GM21390 (cell line): ENCODE results near the gene CAMK1D.
"Not testable (repeated sequence)": the region's sequence is repeated elsewhere in the genome, so short reads cannot be mapped to it uniquely, and the experiment has no call there.

Experiments used
- ATAC-seq: cut with Tn5 transposase; IDR thresholded peaks from one replicate; pipeline ENCODE4 v1.9.1; 2021; ENCODE audit not compliant: unreplicated experiment

Gene CAMK1D

DNA sequence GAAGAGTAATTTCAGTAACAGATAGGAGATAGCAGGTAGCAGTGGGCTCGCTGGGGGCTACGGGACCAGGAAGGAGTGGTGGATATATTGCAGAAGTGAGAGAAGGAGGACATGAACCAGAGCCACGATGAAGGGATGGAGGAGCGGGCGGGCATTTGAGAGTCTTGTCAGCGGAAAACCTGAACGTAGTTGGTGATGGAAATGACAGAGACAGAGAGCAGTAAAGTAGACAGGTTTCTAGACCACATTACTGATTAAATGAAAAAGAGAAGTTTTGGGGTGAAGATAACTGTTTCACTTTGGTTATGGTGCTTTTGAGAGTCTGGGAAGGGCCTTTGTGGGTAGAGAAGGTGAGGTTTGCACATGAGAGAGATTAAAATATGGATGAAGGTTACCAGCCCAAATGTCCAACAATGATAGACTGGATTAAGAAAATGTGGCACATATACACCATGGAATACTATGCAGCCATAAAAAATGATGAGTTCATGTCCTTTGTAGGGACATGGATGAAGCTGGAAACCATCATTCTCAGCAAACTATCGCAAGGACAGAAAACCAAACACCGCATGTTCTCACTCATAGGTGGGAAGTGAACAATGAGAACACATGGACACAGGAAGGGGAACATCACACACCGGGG lies 196.9 kb downstream of the CAMK1D start:
- not testable (repeated sequence) for ATAC-seq

DNA sequence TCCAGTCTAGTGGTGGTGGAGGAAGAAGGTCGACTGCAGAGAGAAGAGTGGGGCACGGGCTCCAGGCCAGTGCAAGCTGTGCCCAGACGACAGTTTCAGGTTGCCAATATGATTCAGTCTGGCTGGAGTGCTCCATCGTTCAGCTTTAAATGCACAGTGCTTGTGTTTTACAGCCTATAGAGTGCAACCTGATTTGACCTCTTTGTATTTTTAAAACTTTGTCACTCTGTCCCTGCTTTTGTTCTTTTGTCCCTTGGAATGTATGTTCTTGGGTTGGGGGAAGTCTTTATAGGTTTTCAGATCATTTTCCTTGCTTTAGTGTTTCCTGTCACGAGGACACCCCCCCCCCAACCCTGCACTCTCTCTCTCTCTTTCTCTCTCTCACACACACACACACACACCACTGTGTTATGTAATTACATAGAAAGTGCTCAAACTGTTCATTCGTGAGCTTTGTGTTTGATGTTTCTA lies 198.0 kb downstream of the CAMK1D start:
- no peak for ATAC-seq

GRCh38 chr10:12549297-12549696 lies 199.9 kb downstream of the CAMK1D start:
- ATAC-seq, result no peak

DNA sequence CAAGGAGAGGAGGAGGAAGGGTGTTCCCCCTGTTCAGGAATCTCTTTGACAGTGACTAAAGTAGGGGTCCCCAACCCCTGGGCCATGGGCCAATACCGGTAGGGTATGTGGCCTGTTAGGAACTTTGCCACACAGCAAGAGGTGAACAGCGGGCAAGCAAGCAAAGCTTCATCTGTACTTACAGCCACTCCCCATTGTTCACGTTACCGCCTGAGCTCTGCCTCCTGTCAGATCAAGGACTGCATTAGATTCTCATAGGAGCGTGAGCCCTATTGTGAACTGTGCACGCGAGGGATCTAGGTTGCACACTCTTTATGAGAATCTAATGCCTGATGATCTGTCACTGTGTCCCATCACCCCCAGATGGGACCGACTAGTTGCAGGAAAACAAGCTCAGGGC lies 201.6 kb downstream of the CAMK1D start:
- no peak for ATAC-seq

DNA sequence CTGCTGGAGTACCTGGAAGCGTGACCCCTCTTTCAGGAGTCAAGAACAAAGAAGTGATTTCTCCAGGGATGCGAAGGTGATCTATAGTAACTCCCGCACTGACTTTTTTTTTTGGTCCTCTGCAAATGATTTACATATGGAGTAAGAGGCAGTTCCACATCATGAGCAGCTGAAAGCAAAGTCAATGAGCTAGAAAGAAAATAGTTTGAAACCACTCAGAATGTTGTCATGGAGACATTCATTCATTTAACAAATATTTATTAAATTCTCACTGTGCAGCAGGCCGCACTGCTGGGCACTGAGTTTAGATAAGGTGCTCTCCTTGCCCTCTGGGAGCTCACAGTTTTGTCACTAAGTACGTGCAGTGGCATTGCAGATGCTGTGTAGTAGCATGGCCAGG lies 206.7 kb downstream of the CAMK1D start:
- ATAC-seq, result no peak

- no peak for ATAC-seq
Measured at GRCh38 chr10:12559578-12560178, 210.3 kb downstream of the CAMK1D start.

DNA sequence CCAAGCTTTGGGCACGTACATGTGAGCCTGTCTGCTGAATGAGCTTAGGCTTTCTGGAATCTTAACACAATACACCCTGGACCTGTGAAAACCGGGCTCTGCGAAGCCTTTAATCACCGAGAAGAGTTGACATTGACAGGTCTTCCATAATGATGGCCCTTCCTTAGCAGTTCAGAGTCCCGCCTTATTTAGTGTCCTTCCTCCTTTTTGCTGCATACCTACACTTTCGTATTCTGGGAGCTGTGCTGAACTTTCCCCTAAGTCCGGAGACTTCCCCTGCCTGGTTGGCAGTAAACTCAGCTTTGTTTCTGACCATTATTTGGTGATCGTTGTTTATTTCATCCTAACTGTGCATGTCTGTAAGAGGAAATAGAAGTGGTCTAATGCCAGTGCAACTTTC lies 212.0 kb downstream of the CAMK1D start:
- no peak for ATAC-seq

DNA sequence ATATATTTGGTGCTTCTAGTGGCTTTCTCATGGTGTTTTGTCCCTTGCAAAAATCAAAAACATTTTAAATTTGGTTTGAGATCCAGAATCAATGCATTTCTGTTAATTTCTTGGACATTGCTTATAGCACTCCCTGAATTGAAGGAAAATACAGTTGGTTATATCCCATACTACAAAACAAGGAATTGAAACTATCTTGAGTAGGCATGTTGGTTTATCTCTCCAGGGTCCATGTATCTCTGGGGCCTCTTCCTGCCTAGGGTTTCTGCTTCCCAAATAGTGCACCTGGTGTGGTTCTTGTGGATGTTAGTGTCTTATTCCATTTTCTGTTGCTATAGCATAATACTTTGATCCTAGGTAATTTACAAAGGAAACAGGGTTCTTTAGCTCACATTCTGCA lies 212.4 kb downstream of the CAMK1D start:
- ATAC-seq, result no peak

GRCh38 chr10:12563489-12563888 lies 214.1 kb downstream of the CAMK1D start:
- no peak for ATAC-seq

DNA sequence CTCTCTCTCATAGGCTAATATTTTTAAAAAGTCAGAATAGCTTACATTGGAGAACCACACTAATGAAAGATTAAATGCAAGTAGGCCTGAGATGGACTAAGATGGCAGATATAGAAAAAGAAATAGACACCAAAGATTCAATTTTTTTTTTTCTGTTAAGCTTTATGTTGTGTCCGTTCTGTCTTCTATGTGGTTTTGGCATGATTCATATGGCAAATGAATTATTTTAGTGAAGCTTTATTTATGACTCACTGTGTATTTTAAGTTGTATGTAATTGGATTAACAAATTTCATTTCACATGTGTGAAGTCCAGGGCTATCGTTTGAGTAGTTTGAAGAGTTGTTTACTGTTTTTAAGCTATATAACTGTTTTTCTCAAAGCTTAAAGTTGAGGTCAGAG lies 214.8 kb downstream of the CAMK1D start:
- ATAC-seq, result no peak

- ATAC-seq, result no peak
Measured at GRCh38 chr10:12566161-12567115, 217.1 kb downstream of the CAMK1D start.

DNA sequence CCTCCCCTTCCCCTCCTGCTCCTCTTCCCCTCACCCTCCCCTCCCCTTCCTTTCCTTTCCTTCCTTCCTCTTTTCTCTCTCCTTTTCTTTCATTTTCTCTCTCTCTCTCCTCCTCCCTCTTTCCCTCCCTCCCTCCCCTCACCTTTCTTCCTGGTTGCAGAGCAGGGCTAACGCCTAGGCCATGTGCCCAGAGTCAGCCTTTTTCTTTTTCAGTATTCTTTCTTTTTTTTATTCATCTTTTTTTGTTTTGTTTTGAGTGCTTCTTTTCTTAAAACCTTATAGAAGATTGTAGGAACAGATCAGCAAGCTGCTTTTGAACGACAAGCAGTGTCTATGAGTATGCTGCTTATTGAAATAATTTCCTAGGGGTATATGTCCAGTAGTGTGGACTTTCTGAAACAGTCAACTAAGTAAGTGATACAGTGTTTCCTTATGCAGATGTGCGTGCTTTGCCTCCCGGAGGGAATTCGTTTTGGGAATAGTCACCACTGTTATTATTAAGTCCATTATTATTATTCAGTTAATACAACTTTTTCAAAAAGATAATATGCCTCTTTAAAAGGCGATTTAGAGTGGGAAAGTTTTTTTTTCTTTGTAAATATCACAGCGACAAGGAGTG lies 219.2 kb downstream of the CAMK1D start:
- ATAC-seq, result no peak

- ATAC-seq, result no peak
Measured at GRCh38 chr10:12572281-12572680, 222.9 kb downstream of the CAMK1D start.

DNA sequence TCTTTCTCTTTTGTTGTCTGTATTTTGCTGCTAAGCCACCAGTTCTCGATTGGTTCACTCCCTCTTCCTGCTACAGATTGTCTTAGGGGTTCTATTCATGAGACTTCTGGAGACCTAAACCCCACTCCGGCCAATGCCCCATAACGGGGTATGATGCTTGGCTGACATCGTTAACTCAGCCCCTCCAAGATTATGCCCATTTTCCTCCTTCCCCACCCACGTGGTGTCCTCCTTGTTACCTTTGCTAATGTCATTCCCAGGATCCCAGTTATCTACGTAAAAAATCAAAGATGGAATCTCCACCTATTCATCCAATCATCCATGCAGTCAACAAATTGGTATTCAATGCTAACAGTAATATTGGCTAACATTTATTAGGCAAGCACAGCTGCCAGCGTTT lies 228.3 kb downstream of the CAMK1D start:
- ATAC-seq, result no peak

GRCh38 chr10:12579954-12580858 lies 230.9 kb downstream of the CAMK1D start:
- ATAC-seq, result no peak

GRCh38 chr10:12583891-12584595 lies 234.7 kb downstream of the CAMK1D start:
- ATAC-seq, result no peak

GRCh38 chr10:12586741-12587140 lies 237.4 kb downstream of the CAMK1D start:
- no peak for ATAC-seq

GRCh38 chr10:12587451-12587888 lies 238.1 kb downstream of the CAMK1D start:
- no peak for ATAC-seq

DNA sequence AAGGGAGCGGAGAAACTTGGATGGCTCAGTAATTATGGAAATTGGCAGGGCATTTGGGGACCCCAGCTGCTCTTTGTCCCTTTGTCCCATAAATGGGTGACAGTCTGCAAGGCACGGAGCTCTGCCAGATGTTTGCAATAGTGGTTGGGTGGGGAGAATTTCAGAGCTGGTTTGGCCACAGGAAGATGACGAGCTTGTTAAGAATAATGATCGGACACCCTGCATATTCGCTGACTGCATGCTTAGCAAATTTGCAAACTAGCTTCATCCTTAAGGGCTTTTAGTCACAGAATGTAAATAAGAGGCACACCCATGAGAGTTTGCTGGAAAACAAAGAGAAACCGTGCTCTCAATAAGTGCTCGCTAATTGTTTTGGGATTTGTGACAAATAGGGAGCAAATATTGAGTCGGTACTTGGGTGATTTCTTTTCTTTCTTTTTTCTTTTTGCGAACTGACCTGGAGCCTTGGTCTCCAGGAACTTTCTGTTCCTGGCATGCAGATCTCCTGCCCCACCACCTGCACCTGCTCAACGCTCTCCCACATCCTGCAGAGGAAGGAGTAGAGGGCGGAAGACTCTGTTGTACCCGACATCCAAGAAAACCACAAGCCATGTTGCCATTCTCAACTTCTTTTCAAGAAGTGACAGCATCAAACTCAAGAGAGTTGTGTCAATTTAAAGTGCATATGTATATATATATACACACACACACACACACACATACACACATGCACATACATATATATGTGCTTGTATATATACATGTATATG lies 238.9 kb downstream of the CAMK1D start:
- ATAC-seq, result no peak
